GM18861 (cell line): ENCODE results near the gene AMOTL2.

Experiments
- ATAC-seq: cut with Tn5 transposase; IDR thresholded peaks from one replicate; pipeline ENCODE4 v1.9.1; 2021; ENCODE audit not compliant: unreplicated experiment

AMOTL2 gene

GRCh38 chr3:134374105-134374790, at the start of gene AMOTL2:
Gene AMOTL2 (minus strand): TSS chr3:134374447. CDS start chr3:134371433, 3,014 bp downstream.
- no peak for ATAC-seq

DNA sequence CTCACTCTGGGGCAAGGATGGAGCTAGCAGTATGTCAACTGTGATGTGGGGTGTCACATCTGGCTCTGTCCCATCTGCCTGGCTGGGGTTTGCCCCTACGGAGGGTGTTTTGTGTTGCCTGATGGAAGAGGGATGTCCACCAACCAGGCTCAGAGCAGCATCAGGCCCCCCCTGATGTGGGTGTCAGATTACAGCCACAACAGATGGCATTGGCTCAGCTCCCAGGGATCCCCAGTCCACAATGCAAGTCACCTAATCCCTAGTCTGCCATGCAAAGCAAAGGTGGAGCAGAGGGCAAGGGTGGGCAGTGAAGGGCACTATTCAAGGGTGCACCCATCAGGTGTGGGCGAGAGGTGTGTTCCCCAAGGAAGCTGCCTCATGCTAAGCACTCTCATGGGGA, 48.9 kb upstream of the AMOTL2 start:
- ATAC-seq: no peak

DNA sequence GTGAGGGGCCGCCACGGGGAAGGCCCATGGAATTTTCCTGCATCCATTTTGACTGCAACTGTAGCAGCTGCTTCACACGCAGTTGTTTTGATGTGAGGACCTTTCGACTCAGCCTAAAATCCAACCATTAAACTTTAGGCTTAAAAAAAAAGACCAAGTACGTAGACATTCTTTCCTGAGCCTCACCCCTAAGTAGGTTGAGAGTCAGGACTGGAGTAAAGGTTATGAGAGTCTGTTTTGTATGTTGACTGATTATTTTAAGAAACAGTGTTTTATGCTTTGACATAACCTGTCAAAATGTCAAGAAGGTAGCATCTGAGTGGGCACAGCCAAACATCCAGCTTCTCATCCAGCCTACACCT, 45.7 kb upstream of the AMOTL2 start:
- no peak for ATAC-seq

GRCh38 chr3:134419214-134419959, 45.1 kb upstream of the AMOTL2 start:
- no peak for ATAC-seq

DNA sequence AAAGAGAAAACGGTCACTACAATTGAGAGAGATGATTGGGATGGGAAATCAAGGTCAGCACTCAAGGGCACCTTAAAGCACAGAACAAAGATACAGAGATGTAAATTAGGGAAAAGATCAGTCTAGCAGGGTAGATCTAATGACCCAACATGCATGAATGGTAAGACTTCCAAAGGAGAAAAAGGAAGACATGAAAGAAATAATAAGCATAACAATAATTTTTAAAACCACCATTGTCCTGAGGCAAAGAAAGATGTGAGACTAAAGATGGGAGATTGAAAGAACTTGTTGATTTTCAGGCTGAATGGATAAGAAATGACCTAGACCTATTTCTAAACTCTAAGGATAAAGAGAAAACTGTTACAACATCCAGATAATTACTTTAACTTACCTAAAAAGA, 34.8 kb upstream of the AMOTL2 start:
- no peak for ATAC-seq

DNA sequence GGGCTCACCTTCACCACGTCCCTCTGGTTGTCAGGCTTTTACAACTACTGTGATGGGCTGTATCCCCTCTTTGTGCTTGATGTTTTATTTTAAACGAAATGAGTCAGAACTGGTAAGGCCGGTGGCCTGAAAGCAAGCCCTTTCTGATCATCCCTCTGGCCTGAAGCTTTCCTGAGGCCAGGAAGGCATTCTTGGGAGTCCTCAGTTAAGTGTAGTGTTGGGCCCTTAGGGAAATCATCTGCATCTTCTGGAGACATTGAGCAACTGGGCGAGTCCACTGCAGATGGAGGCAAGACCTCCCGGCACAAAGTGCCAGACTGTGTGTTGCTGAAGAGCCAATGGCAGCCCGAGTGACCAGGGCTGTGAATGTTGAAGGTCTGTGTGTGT, 33.0 kb upstream of the AMOTL2 start:
- no peak for ATAC-seq

GRCh38 chr3:134406331-134407238, 32.3 kb upstream of the AMOTL2 start:
- no peak for ATAC-seq

- no peak for ATAC-seq
Measured at GRCh38 chr3:134404366-134404885, 30.2 kb upstream of the AMOTL2 start.

DNA sequence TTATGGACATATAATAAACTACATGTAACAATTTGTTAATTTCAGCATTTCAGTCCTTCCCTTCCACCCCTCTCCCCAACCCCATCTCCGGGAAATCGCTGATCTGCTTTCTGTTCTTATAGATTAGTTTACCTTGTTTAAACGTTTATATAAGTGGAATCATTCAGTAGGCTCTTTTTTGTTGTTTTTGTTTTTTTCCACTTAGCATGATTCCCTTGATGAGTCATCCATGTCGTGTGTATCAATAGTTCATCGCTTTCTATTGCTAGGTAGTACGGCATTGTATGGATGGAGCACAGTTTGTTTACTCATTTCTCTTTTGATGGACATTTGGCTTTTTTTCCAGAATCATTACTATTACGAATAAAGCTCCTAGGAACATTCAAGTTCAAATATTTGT, 23.5 kb upstream of the AMOTL2 start:
- no peak for ATAC-seq

DNA sequence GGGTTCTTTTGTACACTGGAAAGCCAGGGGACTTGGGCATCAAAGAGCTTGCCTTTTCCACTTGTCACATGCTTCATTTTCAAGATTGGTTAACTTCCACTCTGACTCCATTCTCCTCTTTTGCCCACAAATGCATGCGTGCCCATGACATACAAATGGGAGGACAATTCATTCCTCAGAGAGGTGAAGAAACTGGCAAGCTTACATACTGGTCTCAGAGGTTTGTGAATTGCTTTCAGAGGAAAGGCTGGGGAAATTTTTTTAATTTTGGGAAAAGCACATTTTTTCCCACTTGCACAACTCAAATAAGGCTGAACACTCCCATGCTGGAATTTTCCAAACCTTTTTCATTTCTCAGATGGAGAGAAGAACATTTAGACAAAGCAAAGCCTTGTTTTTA, 20.9 kb upstream of the AMOTL2 start:
- no peak for ATAC-seq

GRCh38 chr3:134394380-134394779, 20.1 kb upstream of the AMOTL2 start:
- no peak for ATAC-seq

GRCh38 chr3:134393074-134393473, 18.8 kb upstream of the AMOTL2 start:
- no peak for ATAC-seq

GRCh38 chr3:134392336-134392983, 18.2 kb upstream of the AMOTL2 start:
- no peak for ATAC-seq

DNA sequence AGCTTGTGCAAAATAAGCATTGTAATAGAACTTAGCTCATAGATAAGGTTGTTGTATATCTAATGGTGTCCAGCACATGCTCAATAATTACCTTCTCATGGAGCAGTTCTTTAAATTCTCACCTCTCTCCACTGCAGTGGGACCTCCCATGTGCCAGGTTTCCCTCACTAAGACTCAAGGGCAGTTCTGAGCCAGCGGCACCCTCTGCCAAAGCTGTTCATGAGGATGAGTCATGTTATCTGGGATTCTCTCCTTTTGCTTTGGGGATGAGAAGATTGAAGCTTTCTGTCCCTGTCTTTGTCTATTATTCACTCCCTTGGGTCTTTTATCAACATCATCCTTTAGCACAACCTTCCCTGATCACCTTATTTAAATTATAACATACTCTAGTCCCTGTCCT, 15.6 kb upstream of the AMOTL2 start:
- no peak for ATAC-seq

GRCh38 chr3:134388788-134389485, 14.7 kb upstream of the AMOTL2 start:
- ATAC-seq: no peak

DNA sequence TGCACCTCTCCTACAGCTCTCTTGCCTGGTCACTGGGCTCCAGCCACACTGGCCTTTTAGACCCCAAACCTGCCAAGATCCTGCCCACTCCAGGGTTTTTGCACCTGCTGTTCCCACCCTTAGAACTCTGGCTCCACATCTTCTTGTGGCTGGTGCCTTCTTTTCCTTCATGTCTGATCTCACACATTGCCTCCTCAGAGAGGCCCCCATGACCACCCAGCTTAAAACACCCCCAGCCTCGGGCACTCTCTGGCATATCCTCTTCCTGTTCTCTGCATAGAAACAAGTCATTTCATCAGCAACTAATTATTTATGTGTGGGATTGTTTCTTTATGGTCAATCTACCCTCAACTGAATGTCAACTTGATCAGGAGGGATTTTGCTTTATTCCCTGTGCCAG, 14.0 kb upstream of the AMOTL2 start:
- ATAC-seq: no peak

DNA sequence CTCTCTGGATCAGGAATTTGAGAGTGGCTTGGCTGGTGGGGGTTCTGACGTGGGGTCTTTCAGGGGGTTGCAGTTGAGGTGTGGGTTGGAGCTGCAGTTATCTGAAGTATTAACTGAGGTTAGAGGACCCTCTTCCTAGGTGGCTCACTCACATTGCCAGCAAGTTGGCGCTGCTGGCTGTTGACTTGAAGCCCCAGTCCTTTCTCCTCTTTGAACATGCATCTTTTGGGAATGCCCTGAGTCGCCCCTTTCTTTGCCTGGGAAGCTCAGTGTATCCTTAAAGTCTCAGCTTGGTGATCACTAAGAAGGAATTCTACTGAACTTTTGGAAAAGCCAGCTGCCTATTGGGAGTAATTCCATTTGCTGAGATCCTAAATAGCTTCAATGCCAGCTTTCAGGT, 13.0 kb upstream of the AMOTL2 start:
- no peak for ATAC-seq

DNA sequence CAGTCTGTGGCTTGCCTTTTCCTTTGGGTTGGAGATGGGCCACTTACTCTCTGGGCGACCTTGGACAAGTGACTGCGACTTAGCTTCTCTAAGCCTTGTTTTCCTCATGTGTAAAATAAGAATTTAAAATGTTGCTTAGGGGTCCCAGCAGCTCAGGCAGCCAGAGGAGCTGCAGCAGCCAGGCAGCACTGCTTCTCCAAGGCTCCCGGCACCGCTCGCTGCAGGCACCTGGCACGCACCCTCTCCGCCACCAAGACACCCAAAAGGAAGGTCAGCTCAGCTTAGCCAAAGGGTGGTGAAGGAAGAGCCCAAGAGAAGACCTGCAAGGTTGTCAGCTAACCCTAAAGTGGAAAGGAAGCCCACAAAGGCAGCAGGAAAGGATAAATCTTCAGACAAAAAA, 10.7 kb upstream of the AMOTL2 start:
- ATAC-seq: no peak

- no peak for ATAC-seq
Measured at GRCh38 chr3:134381831-134382442, 7.7 kb upstream of the AMOTL2 start.

DNA sequence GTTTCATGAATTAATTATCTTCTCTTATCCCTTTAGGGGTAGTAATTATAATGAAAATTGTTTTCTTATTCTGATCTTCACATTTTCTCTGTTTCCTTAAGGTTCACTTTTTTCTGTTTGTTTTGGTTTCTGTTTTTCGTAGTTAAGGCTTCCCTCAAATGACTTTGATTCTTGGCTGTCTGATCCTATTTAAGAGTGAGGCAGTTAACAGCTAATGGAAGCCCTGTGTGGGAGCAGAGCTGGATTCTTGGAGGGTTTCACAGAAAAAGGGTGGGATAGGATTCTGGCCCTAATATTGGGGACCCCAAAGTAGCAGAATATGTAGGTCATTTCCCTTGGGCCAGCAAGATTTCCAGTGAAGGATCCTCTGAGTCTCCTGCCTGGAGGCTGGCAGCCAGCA, 6.8 kb upstream of the AMOTL2 start:
- no peak for ATAC-seq
